HCT116 (cell line): ENCODE measurements around the gene TTLL3.

Source experiments
- CTCF ChIP-seq, 3 experiments: fragments of 200-600 bp in 1 of 3; sonication (generic) in 1 of 3; IDR thresholded peaks in 2 of 3; conservative IDR thresholded peaks in 1 of 3; 2 replicates each; pipeline ENCODE4 v1.5.1; 2012 to 2017; ENCODE audit warnings: low read depth in 2 of 3, low read length in 2 of 3, antibody characterized with exemption in 1 of 3, borderline replicate concordance in 1 of 3, control low read depth in 1 of 3, mild to moderate bottlenecking in 1 of 3, mixed read lengths in 1 of 3, mixed run types in 1 of 3, moderate library complexity in 1 of 3; ENCODE audit not compliant: insufficient read depth in 1 of 3
- EGR1 ChIP-seq: IDR thresholded peaks from 2 replicates; pipeline ENCODE4 v1.6.1; 2012; ENCODE audit warnings: low read depth
- EZH2 ChIP-seq: fragments of 200-600 bp; sonication (generic); IDR thresholded peaks from 2 replicates; pipeline ENCODE4 v1.6.1; 2017; ENCODE audit warnings: antibody characterized with exemption, mixed run types
- POLR2A ChIP-seq: IDR thresholded peaks from 2 replicates; pipeline ENCODE4 v1.7.0; 2011; ENCODE audit warnings: borderline replicate concordance; ENCODE audit not compliant: insufficient read depth, insufficient read length; ENCODE audit errors: extremely low read depth
- POLR2AphosphoS5 ChIP-seq: IDR thresholded peaks from 2 replicates; pipeline ENCODE4 v1.6.1; 2011; ENCODE audit warnings: mild to moderate bottlenecking, low read depth, low read length, moderate library complexity
- SIN3A ChIP-seq: IDR thresholded peaks from 2 replicates; pipeline ENCODE4 v1.6.1; 2012; ENCODE audit warnings: low read depth
- SRF ChIP-seq: IDR thresholded peaks from 2 replicates; pipeline ENCODE4 v1.6.1; 2012; ENCODE audit warnings: low read depth
- YY1 ChIP-seq: IDR thresholded peaks from 2 replicates; pipeline ENCODE4 v1.6.1; 2011; ENCODE audit warnings: low read length, low read depth, moderate library complexity, mild to moderate bottlenecking; ENCODE audit not compliant: insufficient replicate concordance; ENCODE audit errors: extremely low read depth

GRCh38 chr3:9818666-9819335, 8.7 kb downstream of the TTLL3 start:
- no peak for TF ChIP-seq EZH2
- TF ChIP-seq CTCF (IDR thresholded peaks at IDR 0.05 in 2 of 3, conservative IDR thresholded peaks at IDR 0.05 in 1 of 3; ENCODE audit: borderline replicate concordance in 1 of 3, insufficient read depth in 1 of 3, low read depth in 2 of 3, low read length in 2 of 3), result no peak
- TF ChIP-seq EGR1, result no peak
- TF ChIP-seq SIN3A, result no peak
- no peak for TF ChIP-seq POLR2A
- no peak for TF ChIP-seq POLR2AphosphoS5
- TF ChIP-seq YY1, result no peak
- no peak for TF ChIP-seq SRF
